T-helper 22 cell (primary cell): ENCODE results near the gene HAPLN2.
"Not testable (repeated sequence)": the region's sequence is repeated elsewhere in the genome, so short reads cannot be mapped to it uniquely, and the experiment has no call there.

Experiments used
- DNase-seq: peaks from one replicate; pipeline ENCODE4 v3.0.0-alpha.2; 2020; ENCODE audit warnings: low read depth

HAPLN2 gene

DNA sequence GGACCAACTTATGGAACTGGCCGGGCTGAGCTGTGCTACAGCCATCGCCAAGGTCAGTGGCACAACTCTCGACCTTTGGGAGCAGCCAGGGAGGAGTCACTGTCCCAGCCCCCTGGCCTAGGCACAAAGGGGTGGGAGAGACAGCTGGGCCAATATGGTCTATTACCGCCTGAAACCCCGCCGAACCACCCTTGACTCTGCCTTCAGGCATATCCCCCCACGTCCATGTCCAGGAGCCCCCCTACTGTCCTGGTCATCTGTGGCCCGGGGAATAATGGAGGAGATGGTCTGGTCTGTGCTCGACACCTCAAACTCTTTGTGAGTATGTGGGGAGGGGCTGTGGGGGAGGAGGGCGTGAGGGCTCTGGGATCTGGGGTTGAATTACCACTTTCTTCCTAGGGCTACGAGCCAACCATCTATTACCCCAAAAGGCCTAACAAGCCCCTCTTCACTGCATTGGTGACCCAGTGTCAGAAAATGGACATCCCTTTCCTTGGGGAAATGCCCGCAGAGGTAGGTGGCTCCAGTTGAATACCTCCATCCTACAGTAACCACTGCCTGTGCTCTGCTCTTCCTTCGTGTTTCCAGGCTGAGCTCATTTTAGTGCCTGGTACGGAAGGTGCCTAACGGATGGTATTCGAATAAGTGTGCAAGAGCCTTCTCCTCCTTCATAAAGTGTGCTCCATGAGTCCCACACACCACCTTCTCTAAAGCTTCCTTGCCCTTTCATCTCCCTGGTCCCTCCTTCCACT, 26.9 kb upstream of the HAPLN2 start:
- no peak for DNase-seq

DNA sequence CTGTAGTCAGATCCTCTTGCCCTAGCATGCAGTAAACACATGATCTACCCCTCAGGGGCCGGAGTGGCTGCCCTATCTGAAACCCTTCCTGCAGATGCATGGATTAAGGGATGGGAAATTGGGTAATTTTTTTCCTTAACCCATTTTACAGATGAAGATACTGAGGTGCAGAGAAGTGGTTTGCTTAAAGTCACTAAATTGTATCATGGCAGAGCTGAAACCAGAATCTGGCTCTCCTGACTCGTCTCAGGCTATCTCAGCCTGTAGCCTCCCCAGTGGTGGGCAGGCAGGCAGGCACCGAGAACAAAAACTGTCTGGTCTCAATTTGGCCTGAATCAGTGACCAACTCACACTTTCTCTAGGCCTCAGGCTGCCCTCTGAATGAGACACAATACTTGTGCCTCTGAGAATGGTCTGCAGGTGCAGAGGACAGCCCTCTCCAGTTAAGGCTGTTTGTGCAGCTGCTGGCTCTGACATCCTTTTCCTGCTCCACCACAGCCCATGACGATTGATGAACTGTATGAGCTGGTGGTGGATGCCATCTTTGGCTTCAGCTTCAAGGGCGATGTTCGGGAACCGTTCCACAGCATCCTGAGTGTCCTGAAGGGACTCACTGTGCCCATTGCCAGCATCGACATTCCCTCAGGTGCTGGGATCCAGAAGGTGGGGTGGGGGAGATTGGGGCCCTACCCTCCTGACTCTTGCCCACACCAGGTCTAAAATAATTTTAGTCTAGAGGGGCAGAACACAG, 26.1 kb upstream of the HAPLN2 start:
- DNase-seq, result no peak

DNA sequence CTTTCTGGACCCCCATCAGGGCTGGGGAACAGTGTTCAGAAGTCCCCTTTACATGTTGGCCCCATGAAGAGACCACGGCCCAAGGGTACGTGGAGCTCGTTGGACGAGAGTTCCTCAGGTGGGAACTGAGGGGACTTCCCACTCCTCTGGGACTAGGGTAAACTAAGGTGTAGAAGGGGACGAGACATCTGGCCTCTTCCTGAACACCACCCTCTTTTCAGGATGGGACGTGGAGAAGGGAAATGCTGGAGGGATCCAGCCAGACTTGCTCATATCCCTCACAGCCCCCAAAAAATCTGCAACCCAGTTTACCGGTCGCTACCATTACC, 25.6 kb upstream of the HAPLN2 start:
- no peak for DNase-seq

DNA sequence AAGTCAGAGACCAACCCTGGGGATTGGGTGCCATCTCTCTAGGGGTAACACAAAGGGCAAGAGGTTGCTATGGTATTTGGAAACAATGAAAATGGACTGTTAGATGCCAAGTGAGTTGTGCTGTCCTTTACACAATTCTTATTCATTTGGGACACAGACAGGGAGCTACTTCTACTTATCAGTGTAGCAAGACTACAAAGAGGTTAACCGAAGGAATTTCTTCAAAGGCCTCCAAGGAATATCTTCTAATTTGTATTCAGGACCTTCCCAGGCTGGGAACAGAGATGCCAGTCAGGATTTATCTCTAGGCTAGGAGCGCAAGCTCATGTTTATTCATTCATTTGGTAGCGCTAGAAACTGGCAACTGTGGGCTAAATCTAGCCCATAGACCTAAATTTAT, 25.0 kb upstream of the HAPLN2 start:
- no peak for DNase-seq

DNA sequence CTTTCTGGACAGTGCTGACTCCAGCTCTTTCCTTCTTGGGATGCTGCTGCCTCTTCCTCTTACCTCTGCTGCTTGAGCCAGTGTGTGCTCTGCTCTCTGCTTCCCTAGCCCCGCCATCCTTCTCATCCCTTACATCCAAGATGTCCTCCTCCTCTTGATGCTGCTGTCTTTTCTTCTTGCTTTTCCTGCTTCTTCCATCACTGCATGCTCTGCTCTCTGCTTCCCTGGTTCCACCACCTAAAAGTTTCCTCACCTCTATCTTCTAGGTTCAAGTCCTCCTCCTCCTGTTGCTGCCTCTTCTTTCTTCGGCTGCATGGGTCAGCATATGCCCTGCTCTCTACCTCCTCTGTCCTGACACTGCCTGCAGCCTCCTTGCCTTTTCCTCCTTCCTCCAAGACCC, 24.2 kb upstream of the HAPLN2 start:
- no peak for DNase-seq

DNA sequence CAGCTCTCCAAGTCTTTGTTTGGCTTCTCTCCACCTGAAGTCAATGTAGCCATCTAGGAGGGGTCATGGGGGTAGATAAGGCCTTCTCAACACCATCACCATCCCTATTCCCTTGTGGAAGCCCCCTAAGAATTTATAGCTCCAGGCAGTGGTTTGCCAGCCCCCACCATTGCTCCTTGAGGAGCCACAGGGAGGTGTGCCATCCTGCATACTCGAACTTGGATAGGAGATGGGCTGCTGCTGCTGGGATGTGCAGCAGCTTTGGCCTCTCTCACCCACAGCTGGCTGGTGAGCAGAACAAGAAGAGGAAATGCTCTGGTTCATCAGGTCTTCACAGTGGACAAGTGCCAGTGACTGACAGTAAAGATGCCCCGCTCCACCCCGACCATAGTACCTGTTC, 22.8 kb upstream of the HAPLN2 start:
- DNase-seq, result no peak

DNA sequence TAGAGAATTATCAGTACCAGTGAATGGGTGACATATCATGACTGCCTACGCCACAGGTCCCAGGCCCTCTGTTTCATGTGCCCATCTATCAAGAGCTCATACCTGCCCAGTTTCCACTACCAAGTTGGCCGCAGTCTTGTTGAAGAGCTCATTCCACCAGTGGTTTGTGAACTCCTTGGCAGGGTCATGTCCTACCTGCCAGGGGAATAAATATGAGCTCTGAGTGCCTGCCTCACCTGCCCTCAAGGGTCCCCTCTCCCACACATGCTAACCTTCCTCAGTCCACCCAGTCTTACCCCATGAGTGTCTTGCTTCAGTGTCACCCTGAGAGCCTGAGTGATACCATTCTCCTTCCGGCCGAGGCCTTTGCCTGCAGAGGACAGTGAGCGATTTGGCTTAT, 21.1 kb upstream of the HAPLN2 start:
- DNase-seq, result no peak

DNA sequence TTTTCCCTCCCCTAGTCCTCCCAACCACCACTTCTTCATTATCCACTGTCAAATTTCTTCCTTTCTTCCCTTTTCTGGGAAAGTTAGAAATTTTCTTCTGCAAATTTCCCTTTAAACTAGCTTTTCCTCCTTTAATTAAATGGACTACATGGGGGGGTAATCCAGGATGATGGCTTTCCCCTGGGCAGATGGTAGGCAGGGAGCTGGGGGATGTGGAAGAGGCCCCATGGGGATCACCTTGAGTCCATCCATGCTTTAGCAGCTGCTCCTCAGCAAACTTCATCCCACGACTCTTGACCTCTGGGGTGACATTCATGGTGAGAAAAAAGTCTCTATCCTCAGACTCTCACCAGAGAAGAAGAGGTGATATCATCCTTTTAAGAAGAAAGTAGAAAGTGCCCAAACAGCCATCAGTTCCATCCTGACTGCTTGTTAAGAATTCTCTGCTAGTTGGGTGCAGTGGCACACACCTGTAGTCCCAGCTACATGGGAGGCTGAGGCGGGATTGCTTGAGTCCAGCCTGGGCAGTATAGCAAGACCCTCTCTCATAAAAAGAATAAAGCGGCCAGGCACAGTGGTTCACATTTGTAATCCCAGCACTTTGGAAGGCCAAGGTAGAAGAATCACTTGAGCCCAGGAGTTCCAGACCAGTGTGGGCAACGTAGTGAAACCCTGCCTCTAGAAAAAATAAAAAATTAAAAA, 20.3 kb upstream of the HAPLN2 start:
- DNase-seq, result no peak

DNA sequence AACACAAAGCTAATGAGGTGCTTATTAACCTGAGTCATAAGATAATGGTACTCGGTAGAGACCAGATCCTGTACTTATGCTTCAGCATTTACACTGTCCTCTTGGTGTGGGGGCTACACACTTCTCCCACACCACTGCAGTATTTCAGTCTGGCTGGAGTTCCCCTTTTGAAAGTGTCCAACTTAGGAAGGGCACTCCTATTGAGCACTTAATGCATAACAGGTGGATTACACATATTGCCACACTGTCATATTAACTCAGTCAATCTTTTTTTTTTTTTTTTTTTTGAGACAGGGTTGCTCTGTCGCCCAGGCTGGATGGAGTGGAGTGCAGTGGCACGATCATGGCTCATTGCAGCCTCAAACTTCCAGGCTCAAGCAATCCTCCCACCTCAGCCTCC, 19.4 kb upstream of the HAPLN2 start:
- no peak for DNase-seq

DNA sequence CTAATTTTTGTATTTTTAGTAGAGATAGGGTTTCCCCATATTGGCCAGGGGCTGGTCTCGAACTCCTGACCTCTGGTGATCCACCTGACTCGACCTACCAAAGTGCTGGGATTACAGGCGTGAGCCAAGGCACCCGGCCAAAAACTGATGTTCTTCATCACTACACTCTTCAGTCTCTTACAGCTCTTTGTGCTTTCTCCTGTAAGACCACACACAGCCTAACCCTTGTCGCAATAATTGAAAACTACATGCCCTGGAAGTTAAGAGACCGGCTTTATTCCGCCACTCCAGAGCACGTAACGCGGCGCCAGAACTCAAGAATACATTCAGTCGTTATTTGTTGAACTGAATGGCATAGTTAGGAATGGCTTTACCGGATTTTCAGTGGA, 18.5 kb upstream of the HAPLN2 start:
- no peak for DNase-seq

DNA sequence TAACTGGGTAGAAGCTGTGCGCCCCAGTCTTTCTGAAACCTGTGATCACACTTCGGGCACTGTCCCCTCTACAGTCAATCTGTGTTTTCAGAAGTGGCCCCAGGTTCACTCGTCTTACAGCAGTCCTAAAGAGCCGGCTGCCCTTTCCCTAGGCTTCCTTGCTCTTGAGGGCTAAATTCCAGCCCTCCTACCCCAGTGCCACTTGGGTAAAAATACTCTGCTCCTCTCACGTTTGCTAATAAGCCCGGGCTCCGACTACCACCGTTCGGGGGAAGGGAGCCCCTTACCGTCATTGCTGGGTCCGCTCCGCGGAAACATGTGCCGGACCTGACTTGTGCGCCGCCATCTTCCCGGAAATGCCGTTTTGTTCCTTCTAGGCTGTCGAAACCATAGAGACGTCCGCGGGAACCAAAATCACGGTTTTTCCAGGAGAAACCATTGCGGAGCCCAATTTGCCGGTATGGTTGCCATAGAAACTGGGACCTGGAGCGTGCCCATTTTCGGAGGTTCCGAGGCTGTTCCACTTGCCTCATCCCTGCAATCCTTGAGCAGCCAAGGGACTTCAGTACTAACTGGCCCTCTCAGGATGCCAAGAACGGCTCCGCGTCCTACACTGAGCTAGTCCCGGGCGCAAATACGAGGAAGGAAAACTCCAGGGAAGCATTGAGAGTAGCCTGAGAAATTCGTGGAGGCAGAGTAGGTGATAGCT, 17.9 kb upstream of the HAPLN2 start, which contains the start of gene GPATCH4:
GPATCH4 (minus strand) TSS at position 358 of the 709 bp plus-strand sequence.
- peak; percentile 62 for DNase-seq

DNA sequence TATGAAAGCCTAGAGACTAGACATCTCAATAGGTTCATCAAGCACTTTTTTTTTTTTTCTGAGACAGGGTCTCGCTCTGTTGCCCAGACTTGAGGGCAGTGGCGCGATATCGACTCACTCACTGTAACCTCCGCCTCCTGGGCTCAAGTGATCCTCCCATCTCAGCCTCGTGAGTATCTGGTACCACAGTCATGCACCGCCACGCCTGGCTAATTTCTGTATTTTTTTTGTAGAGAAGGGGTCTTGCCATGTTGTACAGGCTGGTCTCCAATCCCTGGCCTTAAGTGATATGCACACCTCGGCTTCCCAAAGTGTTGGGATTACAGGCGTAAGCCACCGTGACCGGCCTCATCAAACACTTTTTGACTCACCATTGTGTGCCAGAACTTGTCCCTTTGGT, 17.3 kb upstream of the HAPLN2 start:
- no peak for DNase-seq

DNA sequence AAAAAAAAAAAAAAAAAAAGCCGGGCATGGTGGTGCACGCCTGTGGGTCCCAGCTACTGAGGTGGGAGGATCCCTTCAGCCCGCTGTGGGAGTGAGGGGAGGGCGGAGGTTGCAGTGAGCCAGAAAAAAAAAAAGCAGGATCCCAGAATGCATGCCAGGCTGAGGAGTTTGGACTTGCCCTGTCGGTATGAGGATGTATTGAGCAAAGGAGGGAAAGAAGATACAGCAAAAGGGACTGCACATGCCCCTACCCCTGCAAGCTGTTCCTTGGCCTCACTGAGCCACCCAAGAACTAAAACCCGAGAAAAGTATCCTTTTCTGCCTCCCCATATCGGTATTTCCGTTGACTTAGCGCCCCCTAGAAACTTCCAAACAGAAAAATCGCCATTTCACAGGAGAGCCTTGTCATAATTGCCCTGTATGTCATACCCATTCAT, 16.6 kb upstream of the HAPLN2 start:
- no peak for DNase-seq

DNA sequence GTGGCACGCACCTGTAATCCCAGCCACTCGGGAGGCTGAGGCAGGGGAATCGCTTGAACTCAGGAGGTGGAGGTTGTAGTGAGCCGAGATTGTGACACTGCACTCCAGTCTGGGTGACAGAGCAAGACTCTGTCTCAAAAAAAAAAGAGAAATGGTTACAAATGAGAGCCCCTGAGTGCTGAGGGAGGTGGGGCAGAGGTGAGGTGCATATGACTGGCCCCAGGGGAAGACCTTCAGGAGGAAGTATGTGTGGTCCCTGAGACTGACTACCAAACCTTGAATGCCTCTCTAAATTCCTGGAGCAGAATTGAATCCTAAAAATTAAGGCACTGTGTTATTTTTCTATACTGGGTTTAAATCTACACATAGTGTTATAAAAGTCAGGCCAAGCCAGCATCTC, 11.9 kb upstream of the HAPLN2 start:
- not testable (repeated sequence) for DNase-seq

DNA sequence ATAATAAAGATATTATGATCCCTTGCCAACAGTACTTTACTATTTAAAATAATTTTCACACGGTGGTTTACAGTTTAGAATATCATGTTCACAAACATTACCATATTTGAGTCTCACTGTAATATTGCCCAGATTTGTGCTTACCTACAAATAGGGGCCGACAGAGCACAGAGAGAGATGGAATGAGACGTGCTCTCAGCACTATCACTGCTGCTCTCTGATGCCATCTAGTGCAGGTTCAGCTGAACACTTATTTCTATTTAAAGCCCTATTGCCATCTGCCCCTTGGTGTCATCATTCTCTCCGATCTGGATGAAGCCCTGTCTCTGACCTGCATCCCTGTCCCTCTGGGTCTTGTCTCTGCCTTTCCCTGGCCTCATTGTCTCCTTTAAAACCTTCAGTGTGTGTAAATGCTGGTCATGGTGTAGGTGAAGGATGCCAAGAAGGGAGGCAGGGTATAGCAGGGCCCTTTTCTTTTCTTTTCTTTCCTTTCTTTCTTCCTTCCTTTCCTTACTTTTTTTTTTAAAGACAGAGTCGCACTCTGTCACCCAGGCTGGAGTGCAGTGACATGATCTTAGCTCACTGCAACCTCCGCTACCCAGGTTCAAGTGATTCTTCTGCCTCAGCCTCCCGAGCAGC, 11.1 kb upstream of the HAPLN2 start:
- DNase-seq, result peak; percentile 32

DNA sequence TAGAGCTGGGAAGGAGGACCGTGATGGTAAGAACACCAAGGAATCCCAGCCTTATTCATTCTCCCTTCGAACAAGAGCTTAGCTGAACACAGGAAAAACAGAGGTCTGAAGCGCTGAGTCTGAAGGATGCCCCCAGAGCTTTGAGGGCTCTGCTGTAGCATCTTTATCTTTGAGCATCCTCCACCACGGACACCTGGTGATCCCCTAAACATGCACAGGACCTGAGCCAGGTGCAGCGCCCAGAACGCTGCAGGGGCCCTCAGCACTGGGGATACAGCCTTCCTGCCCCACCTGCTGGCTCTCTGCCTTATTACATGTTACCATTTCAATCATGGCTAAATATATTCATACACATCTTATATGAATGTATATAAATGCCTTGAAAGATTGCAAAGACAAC, 10.2 kb upstream of the HAPLN2 start:
- peak; percentile 19 for DNase-seq

DNA sequence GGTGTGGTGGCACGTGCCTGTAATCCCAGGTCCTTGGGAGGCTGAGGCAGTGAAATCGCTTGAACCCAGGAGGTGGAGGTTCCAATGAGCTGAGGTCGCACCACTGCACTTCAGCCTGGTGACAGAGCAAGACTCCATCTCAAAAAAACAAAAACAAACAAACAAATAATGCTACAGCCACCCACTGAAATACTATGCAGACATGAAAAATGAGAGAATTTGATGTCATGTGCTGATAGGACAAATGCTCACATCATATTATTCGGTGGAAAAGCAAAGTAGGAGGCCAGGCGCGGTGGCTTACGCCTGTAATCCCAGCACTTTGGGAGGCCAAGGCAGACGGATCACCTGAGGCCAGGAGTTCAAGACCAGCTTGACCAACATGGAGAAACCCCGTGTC, 9.1 kb upstream of the HAPLN2 start:
- DNase-seq, result not testable (repeated sequence)

DNA sequence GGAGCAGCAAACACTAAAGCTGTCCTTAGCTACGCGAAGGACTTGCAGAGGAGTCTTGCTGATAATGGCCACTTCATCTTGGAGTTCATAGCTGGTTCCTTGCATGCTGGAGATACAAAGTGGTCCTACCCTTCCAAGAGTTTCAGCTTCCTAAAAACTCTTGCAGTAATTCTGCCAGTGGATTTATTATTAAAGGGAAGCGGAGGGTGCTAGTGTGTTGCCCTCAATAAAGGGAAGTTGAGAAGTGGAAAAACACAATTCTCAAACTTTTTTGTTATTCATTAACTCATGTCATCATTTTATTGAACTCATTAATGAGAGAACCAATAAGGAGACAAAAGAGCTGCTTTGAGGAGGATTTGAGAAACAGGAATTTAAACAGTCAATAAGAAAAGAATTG, 6.5 kb upstream of the HAPLN2 start:
- DNase-seq, result no peak

DNA sequence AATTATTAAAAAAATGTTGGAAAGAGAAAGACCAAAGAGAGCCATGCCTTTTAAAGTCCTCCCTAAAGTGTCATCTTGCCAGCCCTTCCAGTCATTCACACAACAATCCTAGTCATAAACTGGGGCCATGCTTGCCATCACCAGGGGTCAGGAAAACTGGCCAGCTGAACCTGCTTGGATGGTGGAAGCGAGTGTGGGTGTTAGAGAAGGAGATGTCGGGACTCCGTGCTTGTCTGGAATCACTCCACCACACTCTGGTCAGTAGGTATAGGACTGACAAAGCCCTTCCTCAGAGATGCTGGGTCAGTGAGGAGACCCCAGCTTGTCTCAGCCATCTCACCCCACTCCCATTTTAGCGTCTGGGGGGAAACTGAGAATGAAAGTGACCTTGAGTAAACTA, 3.3 kb upstream of the HAPLN2 start:
- DNase-seq, result no peak

DNA sequence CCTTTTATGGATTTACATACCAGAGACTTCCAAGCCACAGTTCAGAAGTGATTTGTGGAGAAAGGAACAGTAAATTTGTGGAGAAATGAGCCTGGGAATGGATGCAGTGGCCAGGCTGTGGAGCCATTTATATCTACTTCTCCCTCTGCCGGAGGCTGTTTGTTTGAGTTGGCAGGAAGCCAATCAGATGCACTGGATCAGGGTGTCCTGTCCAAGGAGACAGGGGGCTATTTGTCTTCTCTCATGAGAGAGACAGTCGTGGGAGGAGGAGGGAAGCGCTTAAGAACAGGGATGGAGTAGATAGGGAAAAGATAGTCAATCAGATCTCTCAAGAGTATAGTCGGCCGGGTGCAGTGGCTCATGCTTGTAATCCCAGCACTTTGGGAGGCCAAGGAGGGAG, 2.8 kb upstream of the HAPLN2 start:
- DNase-seq, result no peak

DNA sequence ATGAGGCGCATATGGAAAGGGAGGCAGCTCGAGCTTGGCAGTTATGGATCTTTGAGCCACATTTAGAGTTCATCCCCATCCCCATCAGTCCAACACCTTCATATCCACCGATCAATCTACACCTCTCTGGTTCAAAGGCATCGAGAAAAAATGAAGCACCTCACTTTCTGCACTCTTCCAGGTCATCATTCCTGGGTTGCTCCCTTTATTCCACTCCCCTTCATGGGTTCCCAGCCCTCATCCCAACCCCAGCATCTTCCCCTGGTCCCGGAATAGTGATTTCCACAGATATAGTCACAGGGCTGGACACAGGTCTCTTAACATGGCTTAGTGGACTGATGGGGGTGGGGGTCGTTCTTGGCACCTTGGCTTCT, 354 bp downstream of the HAPLN2 start:
- no peak for DNase-seq
